Gastroesophageal sphincter (tissue), 4 donors: ENCODE results near the gene PRR5L. TPM values are rescaled to one million over a fixed set of nuclear protein-coding genes. Genes with fewer than 3 reads are reported as not detected.

Experiments
- ATAC-seq: fragments of 150-250 bp; one replicate; pipeline ENCODE4 v1.9.1; 2016; ENCODE audit warnings: mild to moderate bottlenecking, moderate library complexity
- H3K27ac ChIP-seq, 4 donors: fragments of 200-600 bp; sonication (generic) in 3 of 4; 1 replicate in 3 of 4; 2 replicates in 1 of 4; pipeline ENCODE4 v1.5.1; 2016 to 2019
- H3K27me3 ChIP-seq: fragments of 200-600 bp; sonication (generic); one replicate; pipeline ENCODE4 v1.5.1; 2019
- H3K36me3 ChIP-seq, 2 donors: fragments of 200-600 bp; sonication (generic); one replicate each; pipeline ENCODE4 v1.5.1; 2019; ENCODE audit warnings: control low read depth in 1 of 2
- H3K4me1 ChIP-seq, 3 donors: fragments of 200-600 bp; sonication (generic); 1 replicate in 2 of 3; 2 replicates in 1 of 3; pipeline ENCODE4 v1.5.1; 2016 to 2019; ENCODE audit warnings: control low read depth in 2 of 3
- H3K4me3 ChIP-seq, 2 donors: fragments of 200-600 bp; sonication (generic); one replicate each; pipeline ENCODE4 v1.5.1; 2019; ENCODE audit warnings: mild to moderate bottlenecking in 1 of 2, moderate library complexity in 1 of 2
- H3K9me3 ChIP-seq, 3 donors: fragments of 200-600 bp; sonication (generic); one replicate each; pipeline ENCODE4 v1.5.1; 2017 to 2019; ENCODE audit warnings: control low read depth in 2 of 3
- EP300 ChIP-seq: sonication (generic); formaldehyde crosslinking; IDR thresholded peaks from one replicate; pipeline ENCODE4 v1.6.1; 2017; ENCODE audit warnings: antibody characterized with exemption, mild to moderate bottlenecking
- POLR2A ChIP-seq, 2 donors: fragments of 450-650 bp; IDR thresholded peaks; one replicate each; pipeline ENCODE4 v1.6.1; 2017; ENCODE audit warnings: antibody characterized with exemption in 2 of 2, mild to moderate bottlenecking in 2 of 2, moderate library complexity in 1 of 2
- POLR2AphosphoS5 ChIP-seq: sonication (generic); formaldehyde crosslinking; IDR thresholded peaks from one replicate; pipeline ENCODE4 v1.6.1; 2017; ENCODE audit warnings: antibody characterized with exemption
- WGBS, 2 donors: methylation state at CpG; one replicate each; pipeline ENCODE4 v1.1.5; 2018; ENCODE audit warnings: low coverage in 1 of 2; 5-methylcytosine and 5-hydroxymethylcytosine counted together
- total RNA-seq, 4 donors: library from RNA; depleted of rRNA; stranded (reverse); fragments of >200 nt; gene quantifications; one replicate each; pipeline ENCODE4 v1.1.0, GENCODE V29; 2016
- TF ChIP-seq, protein P1 (sequence below), 4 experiments: fragments of 200-600 bp in 2 of 4; fragments of 450-650 bp in 2 of 4; sonication (generic) in 1 of 4; IDR thresholded peaks; one replicate each; pipeline ENCODE4 v1.5.1; 2017 to 2019; ENCODE audit warnings: antibody characterized with exemption in 4 of 4, mild to moderate bottlenecking in 2 of 4, moderate library complexity in 2 of 4

PRR5L gene
- total RNA-seq, 4 donors from 2014 or later = 2.8 to 9.7 (median 7.5) TPM

GRCh38 chr11:36288442-36289225, 7.5 kb upstream of the PRR5L start:
- 35 to 40% methylated on average over 16 to 31 of the region's 31 CpGs for WGBS, 2 donors
- H3K36me3 ChIP-seq = no peaks in the 10 kb centered on the region
- H3K27me3 ChIP-seq = no peaks in the 10 kb centered on the region
- H3K27ac ChIP-seq = peak overlapping the region in 3 of 4 donors; percentile 21 to 60 (median 36)
- TF ChIP-seq, protein P1, sequence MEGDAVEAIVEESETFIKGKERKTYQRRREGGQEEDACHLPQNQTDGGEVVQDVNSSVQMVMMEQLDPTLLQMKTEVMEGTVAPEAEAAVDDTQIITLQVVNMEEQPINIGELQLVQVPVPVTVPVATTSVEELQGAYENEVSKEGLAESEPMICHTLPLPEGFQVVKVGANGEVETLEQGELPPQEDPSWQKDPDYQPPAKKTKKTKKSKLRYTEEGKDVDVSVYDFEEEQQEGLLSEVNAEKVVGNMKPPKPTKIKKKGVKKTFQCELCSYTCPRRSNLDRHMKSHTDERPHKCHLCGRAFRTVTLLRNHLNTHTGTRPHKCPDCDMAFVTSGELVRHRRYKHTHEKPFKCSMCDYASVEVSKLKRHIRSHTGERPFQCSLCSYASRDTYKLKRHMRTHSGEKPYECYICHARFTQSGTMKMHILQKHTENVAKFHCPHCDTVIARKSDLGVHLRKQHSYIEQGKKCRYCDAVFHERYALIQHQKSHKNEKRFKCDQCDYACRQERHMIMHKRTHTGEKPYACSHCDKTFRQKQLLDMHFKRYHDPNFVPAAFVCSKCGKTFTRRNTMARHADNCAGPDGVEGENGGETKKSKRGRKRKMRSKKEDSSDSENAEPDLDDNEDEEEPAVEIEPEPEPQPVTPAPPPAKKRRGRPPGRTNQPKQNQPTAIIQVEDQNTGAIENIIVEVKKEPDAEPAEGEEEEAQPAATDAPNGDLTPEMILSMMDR (IDR thresholded peaks at IDR 0.05) = no peak
- TF ChIP-seq POLR2AphosphoS5 (no peak), EP300 (no peak), POLR2A (IDR thresholded peaks at IDR 0.05) (no peak)
- H3K4me3 ChIP-seq = peak overlapping the region; percentile 62 to 74
- peak; percentile 3 for ATAC-seq
- H3K4me1 ChIP-seq = peaks cover 3 to 24% (median 10%) of the 10 kb centered on the region in 3 donors
- no peaks in the 10 kb centered on the region for H3K9me3 ChIP-seq

- peak within 1 kb of the TSS; percentile 62 to 74 for H3K4me3 ChIP-seq
- TF ChIP-seq, protein P1 (IDR thresholded peaks at IDR 0.05) = no peak
- TF ChIP-seq POLR2A (IDR thresholded peaks at IDR 0.05) = peak; percentile 33 to 61
- peak; percentile 90 for TF ChIP-seq POLR2AphosphoS5
- no peak for TF ChIP-seq EP300
- WGBS, 2 donors = 0 to 4% methylated on average over 6 to 8 of the region's 31 CpGs
- peak; percentile 96 for ATAC-seq
- H3K27me3 ChIP-seq = peaks cover under 1% of the 10 kb centered on the region
- H3K4me1 ChIP-seq = peaks cover 3 to 24% (median 10%) of the 10 kb centered on the region in 3 donors
- no peaks in the 10 kb centered on the region for H3K9me3 ChIP-seq
- peak within 1 kb of the TSS in 3 of 4 donors; percentile 21 to 60 (median 36) for H3K27ac ChIP-seq
- no peaks in the 10 kb centered on the region for H3K36me3 ChIP-seq
Measured at GRCh38 chr11:36289226-36289852, 6.7 kb upstream of the PRR5L start, which contains the start of gene COMMD9. COMMD9 (minus strand) TSS chr11:36289424; CDS start chr11:36289412, 12 bp downstream.

GRCh38 chr11:36292311-36292722, 3.8 kb upstream of the PRR5L start:
- no peak for TF ChIP-seq POLR2A (IDR thresholded peaks at IDR 0.05)
- TF ChIP-seq, protein P1 (IDR thresholded peaks at IDR 0.05) = peak in 3 of 4 experiments; percentile 22 to 34 (median 30)
- WGBS, 2 donors = 13% methylated on average over 4 of the region's 4 CpGs; no CpG with 5 or more reads in 1 of the 2 donors

GRCh38 chr11:36296884-36297543, 926 bp downstream of the PRR5L start:
- H3K4me1 ChIP-seq = peaks cover 0 to 8% (median 0%) of the 10 kb centered on the region in 3 donors
- peaks cover 5% of the 10 kb centered on the region for H3K27me3 ChIP-seq
- H3K36me3 ChIP-seq = no peaks in the 10 kb centered on the region
- no peak overlapping the region for H3K4me3 ChIP-seq
- no peak overlapping the region for H3K27ac ChIP-seq
- no peaks in the 10 kb centered on the region for H3K9me3 ChIP-seq
- ATAC-seq = no peak
- WGBS, 2 donors = 78 to 86% methylated on average over 7 to 8 of the region's 8 CpGs
- TF ChIP-seq POLR2AphosphoS5 (no peak), EP300 (no peak), POLR2A (IDR thresholded peaks at IDR 0.05) (no peak)
- TF ChIP-seq, protein P1 (IDR thresholded peaks at IDR 0.05) = no peak

More at GRCh38 chr11:36292311-36292722, 3.8 kb upstream of the PRR5L start:
- H3K27me3 ChIP-seq = peaks cover 5% of the 10 kb centered on the region
- H3K36me3 ChIP-seq = no peaks in the 10 kb centered on the region
- H3K27ac ChIP-seq = no peak overlapping the region
- no peak overlapping the region for H3K4me3 ChIP-seq
- no peaks in the 10 kb centered on the region for H3K9me3 ChIP-seq
- no peak for ATAC-seq
- H3K4me1 ChIP-seq = peaks cover 3 to 24% (median 10%) of the 10 kb centered on the region in 3 donors
